ENCODE data around the gene ZNF197.
"Not testable (repeated sequence)": the region's sequence is repeated elsewhere in the genome, so short reads cannot be mapped to it uniquely, and the experiment has no call there.

The ZNF197 gene
- total RNA-seq = 27.6 to 54.0 (median 38.9) reads per million in 4 experiments

DNA sequence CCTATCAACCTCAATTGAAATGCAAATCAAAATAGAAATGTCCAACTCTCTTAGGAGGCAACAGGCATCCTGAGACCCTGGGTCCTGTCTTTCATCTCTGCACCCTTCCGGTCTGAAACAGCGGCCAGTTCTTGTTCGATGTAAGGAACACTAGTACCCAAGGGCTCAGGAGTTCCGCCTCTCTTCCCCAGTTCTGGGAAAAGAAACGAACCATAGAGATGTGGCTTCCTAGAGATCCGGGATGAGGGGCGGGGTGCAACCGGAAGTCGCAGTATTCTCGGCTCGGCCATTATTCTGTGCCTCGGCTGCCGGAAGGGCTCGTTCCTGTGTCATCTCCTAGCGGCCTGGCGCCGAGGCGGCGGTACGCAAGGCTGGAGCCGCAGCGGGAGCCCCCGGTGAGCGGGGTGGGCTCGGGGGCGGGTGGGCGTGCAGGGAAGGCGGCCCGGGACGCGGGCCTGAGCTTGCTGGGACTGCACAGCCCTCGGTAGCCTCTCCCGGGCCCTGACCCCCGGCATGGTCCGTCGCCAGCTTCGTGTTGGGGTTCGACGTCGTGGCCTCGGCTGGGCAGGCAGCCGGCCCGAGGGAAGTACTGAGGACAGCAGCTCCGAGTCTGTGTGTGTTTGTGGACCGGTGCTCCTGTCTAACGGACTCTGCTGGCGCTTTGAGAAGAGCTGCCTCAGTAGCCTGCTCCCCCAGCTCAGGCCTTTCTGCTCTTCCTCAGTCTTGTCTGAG, at the start of gene ZNF197:
TSS of gene ZNF197 (plus strand) at position 288 of the 732 bp plus-strand sequence. CDS start 4,119 bp downstream, outside the sequence.
- no peak for DNase-seq

DNA sequence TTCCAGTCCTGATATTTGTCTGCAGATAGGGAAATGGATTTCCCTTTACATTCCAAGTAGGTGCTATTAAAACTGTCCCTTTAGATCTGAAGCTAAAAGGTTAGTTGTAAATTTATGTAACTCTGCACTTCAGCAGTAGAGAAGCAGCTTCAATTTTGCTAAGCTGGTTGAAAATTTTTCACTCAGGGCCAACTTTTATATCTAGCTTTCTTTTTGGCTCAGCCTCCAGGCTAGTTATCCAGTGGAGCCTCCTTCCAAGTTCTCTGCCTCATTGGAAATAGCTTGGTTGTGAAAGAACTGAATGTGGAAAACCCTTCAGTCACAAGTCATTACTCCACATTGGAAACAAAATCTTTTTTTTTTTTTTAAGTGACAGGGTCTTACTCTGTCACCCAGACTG, 48.2 kb upstream of the ZNF197 start:
- DNase-seq = no peak

DNA sequence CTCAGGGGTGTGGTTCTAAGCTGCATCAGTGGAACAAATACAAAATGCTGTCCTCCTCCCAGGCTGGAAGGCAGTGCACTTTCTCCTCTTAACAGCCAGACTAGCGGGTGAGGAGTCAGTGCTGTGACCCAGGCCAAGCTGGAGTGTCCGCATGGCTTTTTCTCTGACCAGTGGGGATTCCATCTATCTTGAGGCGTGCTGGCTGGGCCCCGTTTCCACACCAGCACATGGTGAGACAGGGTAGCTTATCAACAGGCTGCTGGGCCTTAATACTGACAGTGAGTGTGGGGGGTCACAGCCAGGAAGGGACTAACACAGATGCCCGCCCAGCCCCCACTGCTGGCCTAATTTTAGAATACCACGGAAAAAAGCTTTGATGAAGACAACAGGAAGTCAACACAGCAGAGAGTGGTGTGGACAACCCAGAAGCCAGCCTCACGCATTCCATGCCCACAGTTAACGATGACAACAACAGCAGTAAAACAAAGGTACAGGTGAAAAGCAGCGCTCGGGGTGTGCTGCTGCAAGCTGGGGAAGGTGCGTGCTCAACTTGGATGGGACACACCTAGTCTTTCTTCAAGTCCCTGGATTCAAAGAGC, 47.4 kb upstream of the ZNF197 start:
- DNase-seq = not testable (repeated sequence)

DNA sequence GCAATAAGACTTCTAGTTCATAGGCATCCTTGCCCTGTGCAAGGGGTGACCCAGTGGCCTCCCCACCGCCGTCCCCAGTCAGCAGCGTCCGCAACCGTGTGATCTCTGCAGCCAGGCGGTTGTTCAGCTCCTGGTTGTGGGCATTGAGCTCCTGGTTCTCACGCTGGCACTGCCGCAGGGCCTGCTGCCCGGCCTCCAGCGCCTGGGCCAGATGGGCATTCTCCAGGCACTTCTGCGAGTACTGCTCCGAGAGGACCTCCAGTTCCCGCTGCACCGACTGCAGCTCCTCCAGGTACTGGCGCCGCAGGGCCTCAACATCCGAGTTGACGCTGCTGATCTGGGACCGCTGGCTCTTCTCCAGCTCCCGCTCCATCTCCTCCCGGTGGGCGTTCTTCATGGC, 46.5 kb upstream of the ZNF197 start:
- DNase-seq = not testable (repeated sequence)

DNA sequence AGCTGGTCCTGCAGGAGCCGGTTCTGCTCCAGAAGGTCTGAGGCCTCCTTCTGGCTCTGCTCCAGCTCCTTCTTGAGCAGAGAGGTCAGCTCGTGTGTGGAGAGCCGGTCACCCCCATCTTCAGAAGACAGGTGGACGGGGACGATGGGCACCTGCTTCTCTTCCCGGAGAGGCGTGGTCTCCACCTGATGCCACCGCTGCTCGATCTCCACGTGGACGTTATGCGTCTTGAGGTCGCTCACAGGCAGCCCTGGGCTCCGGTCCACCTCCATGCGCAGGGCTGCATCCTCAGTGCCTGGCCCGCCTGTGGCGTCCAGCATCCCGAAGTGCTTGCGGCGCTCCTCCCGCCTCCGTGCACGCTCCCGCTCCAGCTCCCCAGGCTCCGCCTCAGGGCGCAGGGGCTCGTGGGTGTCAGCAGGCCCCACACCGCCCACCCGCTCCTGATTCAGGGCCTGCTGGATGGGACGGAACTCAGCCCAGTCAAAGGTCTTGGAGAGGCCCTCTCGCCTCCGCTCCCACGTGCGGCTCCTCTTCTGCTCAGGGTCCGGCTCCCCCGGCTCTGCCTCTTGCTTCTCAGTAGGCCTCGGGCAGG, 45.8 kb upstream of the ZNF197 start:
- DNase-seq = not testable (repeated sequence)

DNA sequence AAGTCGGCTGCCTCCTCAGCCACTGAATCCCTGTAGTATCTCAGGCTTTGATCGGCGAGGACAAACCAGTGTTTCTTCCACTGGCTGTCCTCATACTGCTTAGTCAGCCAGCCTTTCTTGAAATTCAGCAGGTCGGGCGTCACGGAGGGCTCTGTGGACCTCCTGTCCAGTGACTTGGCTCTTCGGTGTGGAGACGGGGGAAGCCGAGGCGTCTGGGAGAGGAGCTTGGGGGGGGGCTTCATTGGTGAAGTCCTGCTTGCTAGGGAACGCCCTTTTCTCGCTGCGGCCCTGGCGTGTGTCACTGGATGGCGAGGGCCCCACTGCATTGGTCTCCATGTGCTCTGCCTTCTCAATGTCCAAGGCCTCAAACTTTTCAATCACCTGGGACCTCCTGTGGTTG, 45.1 kb upstream of the ZNF197 start:
- not testable (repeated sequence) for DNase-seq

DNA sequence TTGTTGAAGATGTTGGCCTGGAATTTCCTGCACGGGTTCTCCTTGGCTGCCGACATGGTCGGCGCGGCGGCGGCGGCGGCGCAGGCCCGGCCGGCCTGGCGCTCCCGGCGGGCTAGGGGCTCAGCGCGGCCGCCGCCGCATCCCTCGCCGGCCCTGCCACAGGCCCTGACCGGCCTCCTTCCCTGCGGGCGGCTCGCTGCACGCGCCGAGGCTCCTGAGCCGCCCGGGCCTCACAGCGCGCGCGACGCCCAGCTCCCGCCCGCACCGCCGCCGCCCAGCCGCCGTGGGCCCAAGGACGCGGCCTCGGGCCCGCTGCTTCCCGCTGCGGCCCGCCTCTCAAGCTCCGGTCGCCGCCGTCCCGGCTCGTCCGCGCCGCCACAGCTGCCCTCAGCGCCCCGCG, 43.9 kb upstream of the ZNF197 start:
- DNase-seq = not testable (repeated sequence)

DNA sequence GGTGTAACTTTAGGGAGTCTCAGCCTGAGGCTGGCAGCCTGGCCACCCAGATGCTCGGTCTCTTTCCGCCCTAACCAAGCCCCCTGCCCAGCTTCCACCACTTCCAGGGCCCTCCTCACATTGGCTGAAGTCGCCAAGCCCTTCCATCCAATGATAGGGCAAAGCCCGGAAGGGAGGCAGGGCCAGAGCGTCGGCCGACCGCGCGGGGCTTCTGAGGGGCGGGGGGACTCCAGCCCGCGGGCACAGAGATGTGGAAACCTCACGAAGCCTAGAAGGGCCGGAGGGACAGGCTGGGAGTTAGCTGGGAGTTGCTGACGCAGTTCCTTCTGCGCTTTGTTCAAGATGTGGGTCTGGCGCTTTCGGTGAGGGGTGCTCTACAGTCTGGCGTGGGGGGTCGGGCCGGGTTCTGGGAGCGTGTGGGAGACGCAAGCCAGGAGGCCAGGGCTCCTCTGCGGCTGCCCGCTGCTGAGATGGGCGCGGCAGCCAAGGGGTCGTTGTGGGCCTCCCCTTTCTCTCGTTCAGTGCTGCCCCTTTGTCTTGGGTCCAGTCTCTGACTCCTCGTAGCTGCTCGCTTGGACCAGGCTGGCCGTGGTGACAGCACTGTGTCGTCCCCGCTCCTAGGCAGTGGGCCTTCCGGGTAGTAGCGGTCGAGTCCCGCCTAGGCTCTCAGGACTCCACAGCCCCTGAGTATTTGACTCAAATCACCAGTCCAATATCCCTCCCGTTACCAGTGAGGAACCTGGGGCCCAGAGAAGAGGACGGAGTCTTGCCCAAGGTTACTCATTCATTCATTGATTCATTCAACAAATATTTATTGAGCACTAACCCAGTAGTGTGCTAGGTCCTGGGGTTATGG, 40.0 kb upstream of the ZNF197 start, which contains the start of gene ZNF660:
TSS of gene ZNF660 (plus strand) at position 319 of the 856 bp plus-strand sequence. CDS start 9,230 bp downstream, outside the sequence.
- no peak for DNase-seq

DNA sequence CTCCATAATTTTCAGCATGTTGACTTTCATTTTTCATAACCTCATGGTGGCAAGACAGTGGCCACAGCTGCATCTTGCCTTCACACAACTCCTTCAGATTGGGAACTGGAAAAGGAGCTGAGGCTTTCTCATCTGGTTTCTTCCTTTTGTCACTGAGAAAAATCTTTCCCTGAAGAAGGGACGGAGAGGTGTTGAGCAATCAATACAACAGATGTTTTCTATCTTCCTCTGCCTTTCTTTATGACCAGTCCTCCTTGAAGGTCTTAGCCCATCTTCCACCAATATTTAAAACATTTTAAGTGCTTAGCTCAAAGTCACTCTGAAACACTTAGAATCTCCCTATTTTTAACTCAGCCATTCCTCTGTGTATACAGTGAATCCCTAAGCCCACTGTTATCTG, 28.2 kb upstream of the ZNF197 start:
- no peak for DNase-seq

DNA sequence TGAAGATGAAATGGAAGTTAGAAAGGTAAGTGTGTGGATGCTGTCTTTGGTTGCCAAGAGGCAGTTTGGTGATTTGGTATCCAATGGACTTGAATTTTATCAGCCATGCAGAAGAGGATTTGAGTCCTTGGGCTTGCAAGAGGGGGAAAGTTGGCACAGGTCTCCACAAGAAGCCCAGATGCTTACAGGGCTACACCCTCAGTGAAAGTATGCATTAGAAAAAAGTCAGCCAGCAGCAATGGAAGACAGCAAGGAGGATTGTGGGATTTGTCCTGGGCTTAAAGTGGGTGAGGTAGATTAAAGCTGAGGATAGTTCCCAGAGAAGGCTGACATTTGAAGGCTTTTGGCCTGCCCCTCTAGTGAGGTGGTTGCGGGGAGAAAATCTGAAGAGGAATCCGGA, 23.1 kb upstream of the ZNF197 start:
- no peak for DNase-seq

DNA sequence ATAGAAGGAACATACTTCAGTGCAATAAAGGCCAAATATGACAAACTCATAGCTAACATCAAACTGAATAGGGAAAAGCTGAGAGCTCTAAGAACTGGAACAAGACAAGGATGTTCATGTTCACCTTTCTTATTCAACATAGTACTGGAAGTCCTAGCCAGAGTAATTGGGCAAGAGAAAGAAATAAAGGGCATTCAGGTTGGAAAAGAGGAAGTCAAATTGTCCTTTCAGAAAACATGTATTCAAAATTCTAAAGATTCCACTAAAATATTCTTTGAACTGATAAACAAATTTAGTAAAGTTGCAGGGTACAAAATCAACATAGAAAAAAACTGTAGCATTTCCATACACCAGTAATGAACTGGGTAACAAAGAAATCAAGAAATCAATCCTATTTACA, 12.2 kb upstream of the ZNF197 start:
- DNase-seq = no peak

DNA sequence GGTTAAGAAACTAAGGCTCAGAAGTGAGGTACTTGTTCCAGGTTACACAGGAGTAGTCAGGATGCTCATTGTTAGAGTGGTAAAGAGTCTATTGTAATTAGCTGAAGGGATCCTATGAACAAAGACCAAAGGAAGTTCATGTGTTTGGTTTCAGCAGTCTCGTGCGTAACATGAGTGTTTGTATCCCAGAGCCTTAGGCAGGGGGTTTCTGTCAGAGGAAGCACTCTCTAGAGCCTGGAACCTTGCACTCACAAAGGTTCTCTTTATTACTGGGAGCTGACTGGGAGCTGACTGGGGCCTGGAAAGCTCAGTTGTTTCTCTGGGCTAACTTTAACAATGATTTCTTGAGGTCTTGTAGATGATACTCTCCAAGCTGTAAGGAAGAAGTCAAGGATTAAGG, 3.9 kb downstream of the ZNF197 start:
- no peak for DNase-seq

DNA sequence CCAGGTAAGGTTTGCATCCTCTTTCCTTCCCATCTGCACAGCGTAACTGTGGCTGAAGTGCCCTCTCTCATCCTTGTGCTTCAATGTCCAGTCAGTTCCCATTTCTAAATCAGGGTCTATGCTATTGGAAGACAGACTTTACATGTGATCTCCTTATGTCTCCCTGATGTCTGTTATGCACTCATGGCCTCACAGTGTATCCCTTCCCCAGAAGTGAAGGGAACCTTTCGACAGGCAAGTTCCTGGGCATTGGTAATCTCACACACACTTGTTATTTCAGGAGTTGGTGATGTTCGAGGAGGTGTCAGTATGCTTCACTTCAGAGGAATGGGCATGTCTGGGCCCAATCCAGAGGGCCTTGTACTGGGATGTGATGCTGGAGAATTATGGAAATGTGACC, 7.4 kb downstream of the ZNF197 start:
- DNase-seq = no peak

DNA sequence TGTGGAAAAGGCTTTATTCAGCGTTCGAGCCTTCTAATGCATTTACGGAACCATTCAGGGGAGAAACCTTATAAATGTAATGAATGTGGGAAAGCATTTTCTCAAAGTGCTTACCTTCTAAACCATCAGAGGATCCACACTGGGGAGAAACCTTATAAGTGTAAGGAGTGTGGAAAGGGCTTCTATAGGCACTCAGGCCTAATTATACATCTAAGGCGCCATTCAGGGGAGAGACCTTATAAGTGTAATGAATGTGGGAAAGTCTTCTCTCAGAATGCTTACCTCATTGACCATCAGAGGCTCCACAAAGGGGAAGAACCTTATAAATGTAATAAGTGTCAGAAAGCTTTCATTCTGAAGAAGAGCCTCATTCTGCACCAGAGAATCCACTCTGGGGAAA, 17.5 kb downstream of the ZNF197 start:
- no peak for DNase-seq

DNA sequence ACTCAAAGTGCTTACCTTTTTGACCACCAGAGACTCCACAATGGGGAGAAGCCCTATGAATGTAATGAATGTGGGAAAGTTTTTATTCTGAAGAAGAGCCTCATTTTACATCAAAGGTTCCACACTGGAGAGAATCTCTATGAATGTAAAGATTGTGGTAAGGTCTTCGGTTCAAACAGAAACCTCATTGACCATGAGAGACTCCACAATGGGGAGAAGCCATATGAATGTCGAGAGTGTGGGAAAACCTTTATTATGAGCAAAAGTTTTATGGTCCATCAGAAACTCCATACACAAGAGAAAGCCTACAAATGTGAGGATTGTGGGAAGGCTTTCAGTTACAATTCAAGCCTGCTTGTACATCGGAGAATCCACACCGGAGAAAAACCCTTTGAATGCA, 18.2 kb downstream of the ZNF197 start:
- no peak for DNase-seq

DNA sequence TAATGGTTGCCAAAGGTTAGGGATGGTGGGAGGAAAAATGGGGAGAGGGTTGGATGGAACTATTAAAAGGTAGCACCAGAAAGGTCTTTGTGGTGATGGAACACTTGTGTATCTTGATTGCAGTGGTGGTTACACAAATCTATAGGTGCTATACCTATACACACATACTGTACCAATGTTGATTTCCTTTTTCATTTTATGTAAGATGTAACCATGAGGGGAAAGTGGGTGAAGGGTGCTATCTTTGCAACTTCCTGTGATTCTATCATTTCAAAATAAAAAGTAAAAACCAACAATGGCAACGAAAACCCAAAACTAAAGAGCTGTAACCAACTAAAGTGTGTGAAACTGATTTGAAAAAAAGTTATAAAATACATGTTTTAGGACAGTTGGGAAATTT, 22.9 kb downstream of the ZNF197 start:
- no peak for DNase-seq

DNA sequence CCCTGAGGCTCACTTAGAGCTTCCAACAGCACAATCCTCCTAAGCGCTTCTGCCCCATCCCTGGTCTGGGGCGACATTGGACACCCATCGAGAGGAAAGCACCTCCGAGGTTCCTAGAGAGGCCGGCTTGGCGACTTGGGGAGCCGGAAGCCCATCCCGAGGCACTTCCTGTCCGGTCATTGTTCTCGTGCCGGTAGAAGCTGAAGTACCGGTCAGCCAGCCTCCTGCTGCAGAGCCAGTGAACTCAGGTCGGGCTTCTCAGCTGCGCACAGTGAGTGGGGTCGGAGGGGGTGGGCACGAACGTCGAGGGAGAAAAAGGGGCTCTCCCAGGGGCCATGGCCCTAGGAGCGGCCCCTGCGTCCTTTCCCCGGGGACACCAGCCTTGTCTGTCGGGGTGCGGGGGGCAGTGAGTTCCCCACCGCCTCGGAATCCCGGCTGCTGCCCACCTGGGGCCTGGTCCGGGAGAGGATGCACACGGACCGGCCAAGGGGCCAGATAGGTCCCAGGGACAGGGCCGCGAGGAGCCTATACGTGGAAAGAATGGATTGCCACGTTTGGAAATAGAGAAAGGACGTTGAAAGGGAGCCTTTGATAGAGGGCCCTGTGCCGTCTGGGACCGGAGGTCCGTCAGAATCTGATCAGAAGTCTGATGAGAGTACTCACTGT, 23.9 kb downstream of the ZNF197 start, which contains the start of gene ZNF35:
TSS of gene ZNF35 (plus strand) at position 169 of the 666 bp plus-strand sequence. CDS start 2,336 bp downstream, outside the sequence.
- DNase-seq = no peak

DNA sequence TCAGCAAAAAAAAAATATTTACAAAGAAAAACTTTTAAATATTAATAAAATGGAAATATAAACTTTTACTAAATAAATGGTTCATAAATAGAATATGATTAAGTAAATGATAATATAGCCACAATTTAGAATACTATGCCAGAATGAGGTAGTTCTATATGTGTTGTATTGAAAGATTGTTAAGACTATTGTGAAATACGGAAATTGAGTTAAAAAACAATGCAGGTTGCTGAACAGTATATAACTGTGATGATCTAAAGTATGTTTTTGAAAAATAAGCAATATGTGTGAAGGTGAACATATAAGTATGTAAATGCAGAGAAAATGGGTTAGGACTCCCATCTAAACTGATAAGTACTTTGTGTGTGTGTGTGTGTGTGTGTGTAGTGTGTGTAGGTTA, 24.9 kb downstream of the ZNF197 start:
- DNase-seq = no peak

DNA sequence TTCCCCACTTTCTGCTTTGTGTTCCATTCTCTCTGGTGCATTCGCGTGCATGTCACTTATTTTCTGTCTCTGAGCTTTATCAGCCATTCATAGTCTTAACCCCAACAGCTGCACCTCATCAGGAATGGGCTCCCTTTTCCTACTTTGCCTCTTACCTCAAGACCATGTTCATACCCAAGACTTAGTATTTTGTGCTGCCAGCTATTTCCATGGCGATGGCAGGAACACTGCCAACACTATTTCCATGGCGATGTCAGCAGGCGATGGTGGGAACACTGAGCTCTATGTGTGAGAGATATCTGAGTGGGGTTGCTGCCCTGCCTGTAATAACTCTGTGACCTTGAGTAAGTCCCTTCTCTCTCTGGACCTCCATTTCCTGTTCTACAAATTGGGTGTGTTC, 29.2 kb downstream of the ZNF197 start:
- DNase-seq = no peak

DNA sequence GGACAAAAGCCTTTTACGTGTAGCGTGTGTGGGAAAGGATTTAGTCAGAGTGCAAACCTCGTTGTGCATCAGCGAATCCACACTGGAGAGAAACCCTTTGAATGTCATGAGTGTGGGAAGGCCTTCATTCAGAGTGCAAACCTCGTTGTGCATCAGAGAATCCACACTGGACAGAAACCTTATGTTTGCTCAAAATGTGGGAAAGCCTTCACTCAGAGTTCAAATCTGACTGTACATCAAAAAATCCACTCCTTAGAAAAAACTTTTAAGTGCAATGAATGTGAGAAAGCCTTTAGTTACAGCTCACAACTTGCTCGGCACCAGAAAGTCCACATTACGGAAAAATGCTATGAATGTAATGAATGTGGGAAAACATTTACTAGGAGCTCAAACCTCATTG, 34.2 kb downstream of the ZNF197 start:
- DNase-seq = no peak

DNA sequence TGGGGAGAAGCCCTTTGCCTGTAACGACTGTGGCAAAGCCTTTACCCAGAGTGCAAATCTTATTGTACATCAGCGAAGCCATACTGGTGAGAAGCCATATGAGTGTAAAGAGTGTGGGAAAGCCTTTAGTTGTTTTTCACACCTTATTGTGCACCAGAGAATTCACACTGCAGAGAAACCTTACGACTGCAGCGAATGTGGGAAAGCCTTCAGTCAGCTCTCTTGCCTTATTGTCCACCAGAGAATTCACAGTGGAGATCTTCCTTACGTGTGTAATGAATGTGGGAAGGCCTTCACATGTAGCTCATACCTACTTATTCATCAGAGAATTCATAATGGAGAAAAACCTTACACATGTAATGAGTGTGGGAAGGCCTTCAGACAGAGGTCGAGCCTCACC, 34.6 kb downstream of the ZNF197 start:
- DNase-seq = no peak

DNA sequence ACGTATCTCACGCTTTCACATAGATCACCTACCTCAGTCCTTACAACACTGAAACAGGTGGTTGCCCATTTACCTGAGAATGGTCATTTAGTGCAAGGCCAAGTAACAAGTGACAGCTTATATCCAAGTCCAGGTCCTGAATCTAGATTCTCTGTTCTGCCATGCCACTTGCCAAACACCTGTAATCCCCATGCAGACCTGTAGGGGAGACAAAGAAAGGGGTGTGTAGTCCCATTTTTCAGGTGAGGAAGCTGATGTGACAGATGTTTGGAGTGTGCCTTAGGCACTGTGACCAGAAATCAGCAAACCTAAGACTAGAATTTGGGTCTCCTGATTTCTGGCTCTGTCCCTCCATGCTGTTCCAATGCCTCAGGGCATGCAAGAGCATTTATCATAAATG, 36.4 kb downstream of the ZNF197 start:
- DNase-seq = no peak
